Measurements from ENCODE around the gene NDUFV1. TPM values are rescaled to one million over a fixed set of nuclear protein-coding genes. Genes with fewer than 3 reads are reported as not detected.
A peak's percentile ranks its signal among the peaks of the same experiment; 100 is the strongest.

Gene NDUFV1
- total and polyA plus RNA-seq, 9 of the 15 experiments (the other 6 are each of a cell fraction or from before 2014, with no cell fraction given), result 10.8 to 423 (median 209) TPM

DNA sequence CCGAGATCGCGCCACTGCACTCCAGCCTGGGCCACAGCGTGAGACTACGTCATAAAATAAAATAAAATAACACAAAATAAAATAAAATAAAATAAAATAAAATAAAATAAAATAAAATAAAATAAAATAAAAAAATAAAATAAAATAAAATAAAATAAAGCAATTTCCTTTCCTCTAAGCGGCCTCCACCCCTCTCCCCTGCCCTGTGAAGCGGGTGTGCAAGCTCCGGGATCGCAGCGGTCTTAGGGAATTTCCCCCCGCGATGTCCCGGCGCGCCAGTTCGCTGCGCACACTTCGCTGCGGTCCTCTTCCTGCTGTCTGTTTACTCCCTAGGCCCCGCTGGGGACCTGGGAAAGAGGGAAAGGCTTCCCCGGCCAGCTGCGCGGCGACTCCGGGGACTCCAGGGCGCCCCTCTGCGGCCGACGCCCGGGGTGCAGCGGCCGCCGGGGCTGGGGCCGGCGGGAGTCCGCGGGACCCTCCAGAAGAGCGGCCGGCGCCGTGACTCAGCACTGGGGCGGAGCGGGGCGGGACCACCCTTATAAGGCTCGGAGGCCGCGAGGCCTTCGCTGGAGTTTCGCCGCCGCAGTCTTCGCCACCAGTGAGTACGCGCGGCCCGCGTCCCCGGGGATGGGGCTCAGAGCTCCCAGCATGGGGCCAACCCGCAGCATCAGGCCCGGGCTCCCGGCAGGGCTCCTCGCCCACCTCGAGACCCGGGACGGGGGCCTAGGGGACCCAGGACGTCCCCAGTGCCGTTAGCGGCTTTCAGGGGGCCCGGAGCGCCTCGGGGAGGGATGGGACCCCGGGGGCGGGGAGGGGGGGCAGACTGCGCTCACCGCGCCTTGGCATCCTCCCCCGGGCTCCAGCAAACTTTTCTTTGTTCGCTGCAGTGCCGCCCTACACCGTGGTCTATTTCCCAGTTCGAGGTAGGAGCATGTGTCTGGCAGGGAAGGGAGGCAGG, 23.2 kb upstream of the NDUFV1 start, which contains the start of gene GSTP1 (continued):
- TF ChIP-seq ZNF695 (CRISPR knock-in tag; IDR thresholded peaks at IDR 0.05) (no peak), ZNF311 (CRISPR knock-in tag; IDR thresholded peaks at IDR 0.05) (no peak), CCAR2 (IDR thresholded peaks at IDR 0.05; ENCODE audit: low read depth, low read length) (no peak), CREM (IDR thresholded peaks at IDR 0.05; ENCODE audit: low read depth) (peak; percentile 31; the same call in 1 of the 2 replicates), TCF7 (IDR thresholded peaks at IDR 0.05; ENCODE audit: borderline replicate concordance) (peak; percentile 70; the same call in 1 of the 2 replicates), SP1 (CRISPR knock-in tag; IDR thresholded peaks at IDR 0.05) (peak; percentile 74), ELF4 (CRISPR knock-in tag; IDR thresholded peaks at IDR 0.05) (no peak), SAFB (IDR thresholded peaks at IDR 0.05; ENCODE audit: borderline replicate concordance, low read depth, low read length) (no peak), ZNF197 (CRISPR knock-in tag; IDR thresholded peaks at IDR 0.05; ENCODE audit: low read depth) (0 out of 2 replicates have a peak, but pooled peaks have one; percentile 6), BDP1 (IDR thresholded peaks at IDR 0.05; ENCODE audit: insufficient read depth, insufficient read length) (no peak)
- TF ChIP-seq, protein P1, sequence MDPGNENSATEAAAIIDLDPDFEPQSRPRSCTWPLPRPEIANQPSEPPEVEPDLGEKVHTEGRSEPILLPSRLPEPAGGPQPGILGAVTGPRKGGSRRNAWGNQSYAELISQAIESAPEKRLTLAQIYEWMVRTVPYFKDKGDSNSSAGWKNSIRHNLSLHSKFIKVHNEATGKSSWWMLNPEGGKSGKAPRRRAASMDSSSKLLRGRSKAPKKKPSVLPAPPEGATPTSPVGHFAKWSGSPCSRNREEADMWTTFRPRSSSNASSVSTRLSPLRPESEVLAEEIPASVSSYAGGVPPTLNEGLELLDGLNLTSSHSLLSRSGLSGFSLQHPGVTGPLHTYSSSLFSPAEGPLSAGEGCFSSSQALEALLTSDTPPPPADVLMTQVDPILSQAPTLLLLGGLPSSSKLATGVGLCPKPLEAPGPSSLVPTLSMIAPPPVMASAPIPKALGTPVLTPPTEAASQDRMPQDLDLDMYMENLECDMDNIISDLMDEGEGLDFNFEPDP (CRISPR knock-in tag; IDR thresholded peaks at IDR 0.05), result no peak
- TF ChIP-seq, protein P2, sequence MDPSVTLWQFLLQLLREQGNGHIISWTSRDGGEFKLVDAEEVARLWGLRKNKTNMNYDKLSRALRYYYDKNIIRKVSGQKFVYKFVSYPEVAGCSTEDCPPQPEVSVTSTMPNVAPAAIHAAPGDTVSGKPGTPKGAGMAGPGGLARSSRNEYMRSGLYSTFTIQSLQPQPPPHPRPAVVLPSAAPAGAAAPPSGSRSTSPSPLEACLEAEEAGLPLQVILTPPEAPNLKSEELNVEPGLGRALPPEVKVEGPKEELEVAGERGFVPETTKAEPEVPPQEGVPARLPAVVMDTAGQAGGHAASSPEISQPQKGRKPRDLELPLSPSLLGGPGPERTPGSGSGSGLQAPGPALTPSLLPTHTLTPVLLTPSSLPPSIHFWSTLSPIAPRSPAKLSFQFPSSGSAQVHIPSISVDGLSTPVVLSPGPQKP (CRISPR knock-in tag; IDR thresholded peaks at IDR 0.05), result no peak
